HepG2 (cell line): ENCODE data around the gene MSANTD1.

Experiments used
- CEBPB ChIP-seq: IDR thresholded peaks from 2 replicates; pipeline ENCODE4 v1.6.1; 2011; ENCODE audit warnings: low read depth, low read length, improper control_type of control experiment, borderline replicate concordance
- IKZF1 ChIP-seq: fragments of 450-650 bp; IDR thresholded peaks from 2 replicates; pipeline ENCODE4 v1.7.1; 2016
- NCOA1 ChIP-seq: sonication (generic); formaldehyde crosslinking; IDR thresholded peaks from 2 replicates; pipeline ENCODE4 v1.9.0; 2021; ENCODE audit warnings: missing genetic modification reagents
- TF ChIP-seq, protein P1 (sequence below): IDR thresholded peaks from 2 replicates; pipeline ENCODE4 v1.6.1; 2016; ENCODE audit warnings: missing compliant biosample characterization, missing genetic modification reagents, borderline replicate concordance
- TF ChIP-seq, protein P2 (sequence below): sonication (generic); formaldehyde crosslinking; IDR thresholded peaks from 2 replicates; pipeline ENCODE4 v1.5.0; 2020; ENCODE audit warnings: mild to moderate bottlenecking, missing genetic modification reagents, moderate library complexity
- TF ChIP-seq, protein P3 (sequence below): IDR thresholded peaks from 2 replicates; pipeline ENCODE4 v1.6.1; 2016; ENCODE audit warnings: low read depth, missing genetic modification reagents, missing compliant biosample characterization

DNA sequence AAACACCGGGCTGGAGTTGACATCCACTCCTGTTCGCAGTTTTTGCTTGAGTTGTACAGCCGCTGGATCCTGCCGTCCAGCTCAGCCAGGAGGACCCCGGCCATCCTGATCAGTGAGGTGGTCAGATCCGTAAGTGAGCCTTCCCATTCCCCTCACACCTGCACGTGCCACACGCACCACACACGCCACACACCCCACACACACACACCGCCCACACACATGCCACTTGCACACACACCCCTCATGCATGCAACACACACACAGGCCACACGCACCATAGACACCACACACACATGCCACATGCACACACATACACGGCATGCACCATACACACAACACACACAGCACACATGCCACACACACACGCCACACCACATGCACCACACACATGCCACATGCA lies 20.1 kb upstream of the MSANTD1 start:
- no peak for TF ChIP-seq CEBPB
- no peak for TF ChIP-seq NCOA1 (CRISPR knock-in tag)
- TF ChIP-seq, protein P1, sequence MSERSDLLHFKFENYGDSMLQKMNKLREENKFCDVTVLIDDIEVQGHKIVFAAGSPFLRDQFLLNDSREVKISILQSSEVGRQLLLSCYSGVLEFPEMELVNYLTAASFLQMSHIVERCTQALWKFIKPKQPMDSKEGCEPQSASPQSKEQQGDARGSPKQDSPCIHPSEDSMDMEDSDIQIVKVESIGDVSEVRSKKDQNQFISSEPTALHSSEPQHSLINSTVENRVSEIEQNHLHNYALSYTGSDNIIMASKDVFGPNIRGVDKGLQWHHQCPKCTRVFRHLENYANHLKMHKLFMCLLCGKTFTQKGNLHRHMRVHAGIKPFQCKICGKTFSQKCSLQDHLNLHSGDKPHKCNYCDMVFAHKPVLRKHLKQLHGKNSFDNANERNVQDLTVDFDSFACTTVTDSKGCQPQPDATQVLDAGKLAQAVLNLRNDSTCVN (CRISPR knock-in tag) = no peak
- TF ChIP-seq, protein P2, sequence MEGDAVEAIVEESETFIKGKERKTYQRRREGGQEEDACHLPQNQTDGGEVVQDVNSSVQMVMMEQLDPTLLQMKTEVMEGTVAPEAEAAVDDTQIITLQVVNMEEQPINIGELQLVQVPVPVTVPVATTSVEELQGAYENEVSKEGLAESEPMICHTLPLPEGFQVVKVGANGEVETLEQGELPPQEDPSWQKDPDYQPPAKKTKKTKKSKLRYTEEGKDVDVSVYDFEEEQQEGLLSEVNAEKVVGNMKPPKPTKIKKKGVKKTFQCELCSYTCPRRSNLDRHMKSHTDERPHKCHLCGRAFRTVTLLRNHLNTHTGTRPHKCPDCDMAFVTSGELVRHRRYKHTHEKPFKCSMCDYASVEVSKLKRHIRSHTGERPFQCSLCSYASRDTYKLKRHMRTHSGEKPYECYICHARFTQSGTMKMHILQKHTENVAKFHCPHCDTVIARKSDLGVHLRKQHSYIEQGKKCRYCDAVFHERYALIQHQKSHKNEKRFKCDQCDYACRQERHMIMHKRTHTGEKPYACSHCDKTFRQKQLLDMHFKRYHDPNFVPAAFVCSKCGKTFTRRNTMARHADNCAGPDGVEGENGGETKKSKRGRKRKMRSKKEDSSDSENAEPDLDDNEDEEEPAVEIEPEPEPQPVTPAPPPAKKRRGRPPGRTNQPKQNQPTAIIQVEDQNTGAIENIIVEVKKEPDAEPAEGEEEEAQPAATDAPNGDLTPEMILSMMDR (CRISPR knock-in tag) = no peak
- TF ChIP-seq, protein P3, sequence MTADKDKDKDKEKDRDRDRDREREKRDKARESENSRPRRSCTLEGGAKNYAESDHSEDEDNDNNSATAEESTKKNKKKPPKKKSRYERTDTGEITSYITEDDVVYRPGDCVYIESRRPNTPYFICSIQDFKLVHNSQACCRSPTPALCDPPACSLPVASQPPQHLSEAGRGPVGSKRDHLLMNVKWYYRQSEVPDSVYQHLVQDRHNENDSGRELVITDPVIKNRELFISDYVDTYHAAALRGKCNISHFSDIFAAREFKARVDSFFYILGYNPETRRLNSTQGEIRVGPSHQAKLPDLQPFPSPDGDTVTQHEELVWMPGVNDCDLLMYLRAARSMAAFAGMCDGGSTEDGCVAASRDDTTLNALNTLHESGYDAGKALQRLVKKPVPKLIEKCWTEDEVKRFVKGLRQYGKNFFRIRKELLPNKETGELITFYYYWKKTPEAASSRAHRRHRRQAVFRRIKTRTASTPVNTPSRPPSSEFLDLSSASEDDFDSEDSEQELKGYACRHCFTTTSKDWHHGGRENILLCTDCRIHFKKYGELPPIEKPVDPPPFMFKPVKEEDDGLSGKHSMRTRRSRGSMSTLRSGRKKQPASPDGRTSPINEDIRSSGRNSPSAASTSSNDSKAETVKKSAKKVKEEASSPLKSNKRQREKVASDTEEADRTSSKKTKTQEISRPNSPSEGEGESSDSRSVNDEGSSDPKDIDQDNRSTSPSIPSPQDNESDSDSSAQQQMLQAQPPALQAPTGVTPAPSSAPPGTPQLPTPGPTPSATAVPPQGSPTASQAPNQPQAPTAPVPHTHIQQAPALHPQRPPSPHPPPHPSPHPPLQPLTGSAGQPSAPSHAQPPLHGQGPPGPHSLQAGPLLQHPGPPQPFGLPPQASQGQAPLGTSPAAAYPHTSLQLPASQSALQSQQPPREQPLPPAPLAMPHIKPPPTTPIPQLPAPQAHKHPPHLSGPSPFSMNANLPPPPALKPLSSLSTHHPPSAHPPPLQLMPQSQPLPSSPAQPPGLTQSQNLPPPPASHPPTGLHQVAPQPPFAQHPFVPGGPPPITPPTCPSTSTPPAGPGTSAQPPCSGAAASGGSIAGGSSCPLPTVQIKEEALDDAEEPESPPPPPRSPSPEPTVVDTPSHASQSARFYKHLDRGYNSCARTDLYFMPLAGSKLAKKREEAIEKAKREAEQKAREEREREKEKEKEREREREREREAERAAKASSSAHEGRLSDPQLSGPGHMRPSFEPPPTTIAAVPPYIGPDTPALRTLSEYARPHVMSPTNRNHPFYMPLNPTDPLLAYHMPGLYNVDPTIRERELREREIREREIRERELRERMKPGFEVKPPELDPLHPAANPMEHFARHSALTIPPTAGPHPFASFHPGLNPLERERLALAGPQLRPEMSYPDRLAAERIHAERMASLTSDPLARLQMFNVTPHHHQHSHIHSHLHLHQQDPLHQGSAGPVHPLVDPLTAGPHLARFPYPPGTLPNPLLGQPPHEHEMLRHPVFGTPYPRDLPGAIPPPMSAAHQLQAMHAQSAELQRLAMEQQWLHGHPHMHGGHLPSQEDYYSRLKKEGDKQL = no peak
- TF ChIP-seq IKZF1 = no peak
